ENCODE data around the gene SH3GL2.
"Not testable (repeated sequence)": the region's sequence is repeated elsewhere in the genome, so short reads cannot be mapped to it uniquely, and the experiment has no call there.

SH3GL2 gene

GRCh38 chr9:17751486-17751885 is 172.6 kb downstream of the SH3GL2 start:
- no peak for DNase-seq (ENCODE audit: low spot score)

GRCh38 chr9:17752021-17752420 is 173.2 kb downstream of the SH3GL2 start:
- DNase-seq (ENCODE audit: low spot score) = no peak

GRCh38 chr9:17757816-17758215 is 178.9 kb downstream of the SH3GL2 start:
- no peak for DNase-seq (ENCODE audit: low spot score)

- no peak for DNase-seq (ENCODE audit: low spot score)
Measured at GRCh38 chr9:17760250-17760649, 181.4 kb downstream of the SH3GL2 start.

DNA sequence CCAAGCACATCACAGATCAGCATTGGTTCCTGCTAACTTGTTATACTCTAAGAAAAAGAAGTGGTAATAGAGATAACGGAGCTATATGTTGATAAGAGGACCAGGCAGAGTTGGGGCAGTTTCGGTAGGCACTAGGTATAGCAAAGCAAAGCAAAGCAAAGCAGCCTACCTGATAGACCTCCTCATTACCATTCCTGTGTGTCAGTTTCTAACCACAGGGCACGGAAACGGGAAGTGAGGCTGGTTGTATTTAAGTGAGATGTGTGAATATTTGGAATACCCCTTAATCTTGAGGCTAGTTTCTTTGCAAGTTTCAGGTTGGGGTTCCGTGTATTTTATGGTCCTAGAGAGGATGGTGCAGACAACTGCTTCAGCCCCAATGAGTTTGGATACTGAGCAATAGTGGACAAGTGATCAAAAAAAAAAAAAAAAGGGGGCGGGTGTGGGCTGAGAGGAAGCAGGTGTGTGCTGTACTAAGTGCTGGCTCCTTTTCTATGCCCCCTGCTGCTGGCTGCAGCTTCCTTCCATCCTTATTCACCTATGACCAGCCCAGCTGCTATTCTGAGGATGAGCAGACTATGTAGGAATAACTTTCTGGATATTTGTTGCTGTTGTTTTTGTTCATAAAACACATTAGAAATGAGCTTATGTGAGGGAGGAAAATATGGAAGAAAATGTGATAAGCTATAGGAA is 183.3 kb downstream of the SH3GL2 start:
- DNase-seq (ENCODE audit: low spot score) = no peak

GRCh38 chr9:17764306-17764705 is 185.4 kb downstream of the SH3GL2 start:
- DNase-seq (ENCODE audit: low spot score) = no peak

GRCh38 chr9:17765131-17765530 is 186.3 kb downstream of the SH3GL2 start:
- not testable (repeated sequence) for DNase-seq (ENCODE audit: low spot score)

DNA sequence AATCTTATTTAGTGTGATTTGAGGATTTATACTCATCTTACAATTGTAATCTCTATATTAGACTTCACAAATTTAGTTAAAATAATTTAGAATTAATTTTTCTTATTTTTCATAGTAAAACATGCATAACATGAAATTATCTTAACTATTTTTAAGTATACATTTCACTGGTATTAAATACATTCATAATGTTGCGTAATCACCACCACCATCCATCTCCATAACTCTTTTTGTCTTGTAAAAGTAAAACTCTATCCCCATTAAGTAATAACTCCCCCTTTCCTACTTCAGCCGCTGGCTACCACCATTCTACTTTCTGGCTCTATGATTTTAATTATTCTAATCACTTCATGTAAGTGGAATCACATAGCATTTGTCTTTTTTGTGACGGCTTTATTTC is 193.4 kb downstream of the SH3GL2 start:
- DNase-seq (ENCODE audit: low spot score) = no peak

DNA sequence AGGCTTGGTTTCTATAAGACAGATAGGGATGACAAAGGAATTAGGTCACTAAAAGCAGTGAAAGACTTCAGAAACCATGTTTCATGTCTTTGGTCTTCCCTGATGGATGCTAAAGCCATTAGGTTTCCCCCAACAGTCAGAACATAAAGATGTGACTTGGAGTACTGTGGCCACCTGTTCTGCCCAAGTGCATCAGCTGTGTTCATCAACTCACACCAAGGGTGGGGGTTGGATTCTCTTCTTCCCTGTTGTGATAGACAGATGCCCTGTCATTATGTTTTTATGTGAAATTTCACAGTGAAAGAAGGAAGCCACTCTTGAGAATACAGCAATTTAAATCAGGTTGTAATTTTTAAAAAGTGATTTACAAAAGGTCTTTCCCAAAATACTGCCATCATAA is 196.8 kb downstream of the SH3GL2 start:
- no peak for DNase-seq (ENCODE audit: low spot score)

GRCh38 chr9:17776735-17777134 is 197.9 kb downstream of the SH3GL2 start:
- no peak for DNase-seq (ENCODE audit: low spot score)

GRCh38 chr9:17777465-17777864 is 198.6 kb downstream of the SH3GL2 start:
- DNase-seq (ENCODE audit: low spot score) = no peak

- DNase-seq (ENCODE audit: low spot score) = no peak
Measured at GRCh38 chr9:17782430-17783149, 203.7 kb downstream of the SH3GL2 start.

DNA sequence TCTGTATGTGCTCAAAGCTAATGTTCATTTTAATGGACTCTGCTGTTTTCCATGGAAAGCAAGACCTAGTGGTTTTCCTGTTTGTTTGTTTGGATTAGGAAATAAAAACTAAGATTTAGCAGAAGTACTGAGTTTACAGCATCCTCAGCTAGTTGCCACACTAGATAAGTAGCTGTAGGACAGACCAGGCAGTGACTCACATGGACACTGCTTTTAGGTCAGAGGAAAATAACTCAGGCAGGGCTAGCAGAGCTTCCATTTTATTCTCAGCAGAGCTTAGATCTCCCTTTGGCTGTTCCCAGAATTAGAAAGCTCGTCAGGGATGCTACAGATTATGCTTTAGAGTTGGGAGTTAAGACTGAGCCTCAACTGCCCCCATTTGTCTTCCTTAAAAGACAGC is 204.4 kb downstream of the SH3GL2 start:
- no peak for DNase-seq (ENCODE audit: low spot score)

GRCh38 chr9:17789316-17789715 is 210.4 kb downstream of the SH3GL2 start:
- DNase-seq (ENCODE audit: low spot score) = no peak

DNA sequence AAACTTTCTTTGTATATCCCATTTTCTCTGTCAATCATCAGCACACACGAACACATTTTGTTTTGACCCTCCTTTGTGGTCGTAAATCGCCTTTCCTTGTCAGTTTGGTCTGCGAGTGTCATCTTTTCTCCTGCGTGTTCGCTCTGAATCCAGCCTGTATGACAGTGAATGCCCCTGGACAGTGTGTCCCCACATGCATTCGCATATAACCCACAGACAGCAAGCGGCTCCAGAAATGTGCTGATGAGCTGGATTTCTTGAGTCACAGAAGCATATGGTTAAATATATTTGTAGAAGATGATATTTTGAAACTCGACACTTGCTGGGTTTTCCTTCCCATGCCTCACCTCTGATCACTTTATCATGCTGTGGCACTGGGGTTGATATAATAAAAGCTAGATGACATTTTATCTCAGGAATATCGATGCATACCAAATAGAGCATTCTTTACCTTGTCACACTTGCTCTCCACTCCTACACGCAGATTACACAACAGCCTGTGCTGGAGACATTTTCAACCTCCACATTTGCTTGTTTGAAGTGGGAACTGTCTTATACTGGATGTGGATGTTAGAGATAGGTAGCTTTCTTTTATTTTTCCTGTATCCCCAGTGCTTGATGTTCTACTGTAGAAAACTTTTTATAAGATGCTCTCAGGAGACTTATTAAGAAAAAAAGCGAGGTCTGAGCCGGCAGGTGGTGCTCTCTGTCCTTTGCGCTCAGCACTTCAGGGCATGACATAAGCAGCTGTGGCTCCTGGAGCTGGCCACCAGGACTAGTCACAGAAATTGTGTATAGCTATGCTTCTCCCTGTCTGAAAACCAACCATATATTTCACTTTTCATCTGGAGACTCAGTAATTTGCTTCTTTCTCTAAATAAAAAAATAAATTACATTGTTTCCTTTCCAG is 215.1 kb downstream of the SH3GL2 start:
- DNase-seq (ENCODE audit: low spot score) = peak; percentile 8

DNA sequence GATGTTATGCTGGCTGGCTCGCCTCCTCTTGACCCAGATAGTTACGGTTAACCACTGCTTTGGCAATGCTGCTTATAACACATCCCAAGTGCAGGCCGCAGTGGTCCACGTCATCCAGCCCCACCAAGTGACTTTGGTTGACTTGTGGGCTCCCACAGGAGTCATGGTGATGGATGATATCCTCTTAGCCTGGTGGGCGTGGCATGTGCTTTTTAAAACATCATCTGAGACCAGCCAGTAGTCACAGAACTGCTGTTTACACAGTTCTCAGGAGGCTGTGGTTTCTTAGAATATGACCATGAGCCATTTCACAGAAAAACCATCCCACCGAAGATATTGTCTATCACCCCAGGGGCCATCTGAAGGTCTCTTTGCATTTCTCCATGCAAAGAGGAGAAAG is 216.9 kb downstream of the SH3GL2 start:
- DNase-seq (ENCODE audit: low spot score) = no peak

DNA sequence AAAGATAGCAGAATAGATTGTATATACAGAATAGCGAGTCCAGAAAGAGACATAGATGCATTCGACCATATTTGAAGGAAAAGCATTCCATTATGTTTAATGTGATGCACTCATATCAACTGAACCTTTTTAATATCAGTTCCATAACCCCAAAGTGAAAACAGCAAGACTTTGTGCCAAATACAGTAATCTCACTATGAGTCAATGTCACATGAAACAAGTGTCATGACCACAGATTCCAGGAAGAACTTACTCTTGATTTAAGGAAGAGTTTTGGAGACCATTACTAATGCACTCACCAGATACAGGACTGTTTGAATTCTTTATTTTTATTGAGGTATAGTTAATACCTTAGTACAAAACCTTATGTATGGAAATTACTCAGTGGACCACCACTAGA is 220.5 kb downstream of the SH3GL2 start:
- DNase-seq (ENCODE audit: low spot score) = no peak

- DNase-seq (ENCODE audit: low spot score) = no peak
Measured at GRCh38 chr9:17800418-17800817, 221.6 kb downstream of the SH3GL2 start.

GRCh38 chr9:17802249-17802857 is 223.5 kb downstream of the SH3GL2 start:
- no peak for DNase-seq (ENCODE audit: low spot score)

DNA sequence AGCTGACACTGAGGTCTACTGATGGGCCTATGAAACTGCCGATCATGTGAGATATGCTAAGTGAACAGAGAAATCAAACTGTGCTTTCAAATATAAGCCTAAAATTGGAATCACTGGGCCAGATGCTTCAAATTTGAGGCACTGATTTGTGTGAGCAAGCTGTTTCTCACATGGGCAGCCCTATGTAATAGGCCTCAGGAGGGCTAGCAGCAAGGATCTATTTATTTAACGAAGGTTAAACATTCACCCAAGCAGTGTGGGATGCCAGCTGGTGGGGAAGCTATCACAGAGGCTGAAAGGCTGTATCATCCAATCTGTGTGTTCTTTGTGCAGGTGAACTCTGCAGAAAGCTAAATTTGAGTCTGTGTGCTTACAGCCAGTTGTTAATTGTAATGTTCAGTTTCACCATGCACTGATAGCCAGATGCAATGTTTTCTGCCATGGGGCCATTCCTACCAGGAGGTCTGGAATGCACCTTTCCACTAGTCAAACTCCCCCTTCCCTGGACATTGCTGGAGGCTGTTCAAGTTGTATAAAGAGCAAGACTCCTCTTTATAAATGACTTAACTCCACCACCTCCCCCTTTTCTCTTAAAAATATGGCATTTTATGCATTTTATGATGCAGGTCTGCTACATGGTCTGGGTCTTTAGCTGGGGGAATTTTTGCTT is 228.9 kb downstream of the SH3GL2 start:
- no peak for DNase-seq (ENCODE audit: low spot score)

DNA sequence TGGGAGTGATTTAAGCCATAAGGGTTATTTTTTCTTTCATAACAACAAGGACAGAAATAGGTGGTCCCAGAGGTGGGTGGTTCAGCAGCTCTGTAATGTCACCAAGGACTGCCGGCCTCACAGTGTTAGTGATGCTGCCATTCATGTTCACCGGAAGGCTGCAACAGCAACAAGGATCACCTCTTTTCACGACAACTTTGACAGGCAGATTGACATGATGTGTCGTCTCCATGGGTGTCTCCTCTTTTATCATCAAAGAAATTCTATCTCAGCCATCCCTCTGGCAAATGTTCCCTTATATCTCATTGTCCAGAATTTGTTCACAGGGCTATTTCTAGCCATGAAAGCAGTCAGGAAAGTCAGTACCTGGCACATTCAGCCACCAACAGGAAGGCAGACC is 231.5 kb downstream of the SH3GL2 start:
- no peak for DNase-seq (ENCODE audit: low spot score)
